Activated CD4-positive, alpha-beta T cell treated with anti-CD3 and anti-CD28 coated beads, Interleukin-2, amount 10 ng/mL, durations not matched to agents 24 days and 14 days (primary cell): ENCODE data around the gene IRF2BP1. TPM values are rescaled to one million over a fixed set of nuclear protein-coding genes. Genes with fewer than 3 reads are reported as not detected.

Experiments
- DNase-seq: peaks from one replicate; pipeline ENCODE4 v3.0.0; 2022
- H3K27ac Mint-ChIP-seq: one replicate; pipeline ENCODE4 v1.8.0; 2022; ENCODE audit warnings: mild to moderate bottlenecking, mixed read lengths
- H3K27me3 Mint-ChIP-seq: one replicate; pipeline ENCODE4 v1.8.0; 2022; ENCODE audit warnings: mixed read lengths
- H3K36me3 Mint-ChIP-seq: one replicate; pipeline ENCODE4 v1.8.0; 2022; ENCODE audit warnings: low read depth, mild to moderate bottlenecking, mixed read lengths
- H3K4me1 Mint-ChIP-seq: one replicate; pipeline ENCODE4 v1.8.0; 2021; ENCODE audit warnings: mixed read lengths
- H3K4me3 Mint-ChIP-seq: one replicate; pipeline ENCODE4 v1.8.0; 2022; ENCODE audit warnings: mild to moderate bottlenecking, moderate library complexity, mixed read lengths
- H3K9me3 Mint-ChIP-seq: one replicate; pipeline ENCODE4 v1.8.0; 2021; ENCODE audit warnings: mixed read lengths
- intact Hi-C: fragments of 100-400 bp; cut with micrococcal nuclease; formaldehyde crosslinking; loops from one replicate; pipeline ENCODE4 v1.15.1; 2023
- total RNA-seq: library from RNA; stranded (reverse); gene quantifications from 2 replicates; pipeline ENCODE4 v1.2.3, GENCODE V29; 2022

IRF2BP1 gene
- total RNA-seq, 1 donor from 2014 or later = 18.5 TPM

DNA sequence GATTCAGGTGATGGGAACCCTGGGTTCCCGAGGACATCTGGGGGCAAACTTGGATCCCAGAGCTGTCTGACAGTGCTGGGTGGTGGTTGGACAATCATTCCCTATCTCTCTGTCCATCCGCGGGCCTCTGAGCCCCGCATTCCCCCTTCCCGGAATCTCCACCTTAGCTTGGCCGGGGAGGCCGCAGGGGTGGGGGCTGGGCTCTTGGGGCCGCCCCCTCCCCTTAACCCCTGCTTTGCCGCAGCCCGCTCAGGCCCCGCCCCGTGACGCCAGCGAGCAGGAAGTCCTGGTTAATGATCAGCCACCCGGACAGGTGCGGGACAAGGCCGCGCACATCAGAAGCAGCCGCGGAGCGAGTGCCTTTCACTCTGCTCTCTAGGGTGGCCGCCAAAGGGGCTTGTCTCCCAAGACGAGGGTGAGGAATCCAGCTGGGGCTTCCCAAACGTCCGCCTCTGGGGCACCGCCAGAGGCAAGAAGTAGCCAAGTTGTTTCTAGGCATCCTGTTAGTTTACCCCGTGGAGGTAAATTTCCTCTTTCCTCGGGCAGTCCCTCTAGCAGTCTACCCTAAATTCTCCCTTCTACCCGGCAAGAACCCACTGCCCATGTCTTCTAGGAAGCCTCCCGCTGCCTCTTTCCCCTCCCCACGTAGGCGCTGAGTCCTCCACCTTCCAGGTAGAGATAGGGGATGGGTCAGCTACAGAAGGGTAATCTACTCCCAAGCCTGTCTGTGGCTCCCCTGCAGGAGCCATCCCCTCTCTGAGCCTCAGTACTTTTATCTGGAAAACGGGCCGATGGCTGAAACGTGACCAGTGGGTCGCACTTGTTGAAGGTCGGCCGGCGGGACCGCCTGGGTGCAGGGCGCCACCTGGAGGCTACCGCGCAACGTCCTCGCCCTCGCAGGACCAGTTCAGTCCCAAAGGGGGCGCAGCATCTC lies 3.0 kb downstream of the IRF2BP1 start:
- H3K4me1 Mint-ChIP-seq = peaks cover 29% of the 10 kb centered on the region
- DNase-seq = peak; percentile 96
- peaks cover 7% of the 10 kb centered on the region for H3K36me3 Mint-ChIP-seq
- H3K27ac Mint-ChIP-seq = peak overlapping the region; percentile 3
- intact Hi-C loops = loop anchor here (1.0 to 10.0 kb wide), 3 partner anchors 19 to 462 kb away; partner anchors contain the start of genes FOXA3 and PPP5C
- no peaks in the 10 kb centered on the region for H3K9me3 Mint-ChIP-seq
- peak overlapping the region; percentile 65 for H3K4me3 Mint-ChIP-seq
- no peaks in the 10 kb centered on the region for H3K27me3 Mint-ChIP-seq

DNA sequence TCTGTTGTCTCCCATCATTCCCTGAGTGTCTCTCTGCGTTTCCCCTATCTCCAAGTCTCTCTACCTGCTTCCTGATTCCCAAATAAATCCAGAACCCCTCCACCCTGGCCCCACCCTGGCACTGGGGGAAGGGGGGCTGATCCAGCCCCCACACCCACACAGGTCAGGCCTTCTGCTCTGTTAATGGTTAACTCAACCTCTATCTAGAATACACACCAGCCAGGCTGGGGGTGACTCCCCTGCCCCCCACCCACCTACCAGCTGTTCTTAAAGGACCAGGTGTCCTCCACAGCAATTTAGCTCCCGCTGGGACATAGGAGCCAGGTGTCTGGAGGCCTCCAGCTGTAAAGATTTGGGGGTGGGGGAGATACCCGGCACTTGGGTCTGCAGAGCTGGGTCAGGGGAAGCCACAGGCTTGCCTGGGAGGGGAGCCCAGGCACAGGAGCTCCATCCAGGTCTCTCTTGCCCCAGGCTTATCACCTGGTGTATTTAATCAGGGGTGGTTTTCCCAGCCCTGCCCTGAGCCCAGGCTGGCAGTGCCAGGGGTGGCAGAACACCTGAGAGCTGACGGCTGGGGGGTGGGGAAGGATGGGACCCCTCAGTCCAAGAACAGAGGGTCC lies 3.9 kb downstream of the IRF2BP1 start:
- Mint-ChIP-seq H3K27ac (no peak overlapping the region), H3K9me3 (no peaks in the 10 kb centered on the region), H3K4me3 (no peak overlapping the region), H3K27me3 (peaks cover 1% of the 10 kb centered on the region), H3K36me3 (peaks cover 7% of the 10 kb centered on the region), H3K4me1 (peaks cover 33% of the 10 kb centered on the region)
- no peak for DNase-seq
- intact Hi-C loops = loop anchor here (2.0 to 10.0 kb wide), 2 partner anchors 65 to 463 kb away; partner anchors contain the start of gene PPP5C

DNA sequence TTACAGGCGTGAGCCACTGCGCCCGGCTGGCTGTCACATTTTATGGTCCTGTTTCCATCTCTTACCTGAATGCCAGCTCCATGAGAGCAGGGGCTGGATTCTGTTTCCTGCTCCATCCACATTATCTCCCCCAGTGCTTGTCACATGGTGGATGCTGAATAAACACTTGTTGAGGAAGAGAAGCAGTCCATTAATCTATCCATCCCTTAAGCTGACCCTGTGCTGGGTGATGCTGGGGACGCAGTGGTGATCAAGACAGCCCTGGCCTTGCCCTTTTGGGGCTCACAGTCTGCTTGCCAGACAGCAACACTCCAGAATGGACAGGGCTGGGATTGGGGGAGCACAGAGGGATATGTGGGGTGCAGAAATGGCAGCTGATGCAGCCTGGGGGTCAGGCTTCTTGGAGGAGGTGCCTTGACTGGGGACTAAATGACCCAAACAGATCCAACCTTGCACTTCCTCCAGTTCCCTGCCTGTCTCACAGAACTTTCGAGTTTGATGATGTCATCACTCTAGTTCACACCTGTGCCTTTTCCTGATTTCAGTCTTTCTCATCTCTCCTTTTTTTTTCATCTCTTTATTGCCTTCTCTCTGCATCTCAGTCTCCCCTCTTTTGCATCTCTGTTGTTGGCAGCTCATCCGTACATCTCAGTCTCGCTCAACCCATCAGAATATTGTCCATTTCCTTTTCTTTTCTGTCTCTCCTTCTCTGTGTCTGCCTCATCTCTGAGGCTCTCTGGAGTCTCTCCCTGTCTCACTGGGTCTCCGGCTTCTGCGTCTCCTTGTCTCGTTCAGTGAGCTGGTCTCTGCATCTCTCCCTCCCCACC lies 4.6 kb downstream of the IRF2BP1 start:
- H3K4me3 Mint-ChIP-seq = no peak overlapping the region
- intact Hi-C loops = loop anchor here (10.0 kb wide), 1 partner anchor 464 kb away; the partner anchor contains the start of gene PPP5C
- no peaks in the 10 kb centered on the region for H3K9me3 Mint-ChIP-seq
- H3K36me3 Mint-ChIP-seq = peaks cover 7% of the 10 kb centered on the region
- no peak overlapping the region for H3K27ac Mint-ChIP-seq
- DNase-seq = no peak
- peaks cover 32% of the 10 kb centered on the region for H3K4me1 Mint-ChIP-seq
- peaks cover 3% of the 10 kb centered on the region for H3K27me3 Mint-ChIP-seq

DNA sequence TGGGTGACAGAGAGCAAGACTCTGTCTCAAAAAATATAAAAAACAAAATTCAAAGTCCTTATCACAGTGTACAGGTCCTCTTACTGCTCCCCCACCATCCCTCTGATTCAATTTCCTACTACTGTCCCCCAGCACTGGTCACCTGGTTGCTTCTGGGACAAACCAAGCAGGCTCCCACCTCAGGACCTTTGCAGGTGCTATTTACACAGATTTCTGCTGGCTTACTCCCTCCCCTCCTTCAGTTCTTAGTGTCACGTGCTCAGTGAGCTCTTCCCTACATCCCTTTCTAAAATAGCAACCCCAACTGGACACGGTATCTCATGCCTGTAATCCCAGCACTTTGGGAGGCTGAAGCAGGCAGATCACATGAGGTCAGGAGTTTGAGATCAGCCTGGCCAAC lies 6.0 kb downstream of the IRF2BP1 start:
- Mint-ChIP-seq H3K4me3 (no peak overlapping the region), H3K9me3 (no peaks in the 10 kb centered on the region), H3K4me1 (peaks cover 33% of the 10 kb centered on the region), H3K27ac (no peak overlapping the region), H3K27me3 (peaks cover 12% of the 10 kb centered on the region), H3K36me3 (peaks cover 6% of the 10 kb centered on the region)
- DNase-seq = no peak
- intact Hi-C loops = loop anchor here (10.0 kb wide), 1 partner anchor 465 kb away; the partner anchor contains the start of gene PPP5C

DNA sequence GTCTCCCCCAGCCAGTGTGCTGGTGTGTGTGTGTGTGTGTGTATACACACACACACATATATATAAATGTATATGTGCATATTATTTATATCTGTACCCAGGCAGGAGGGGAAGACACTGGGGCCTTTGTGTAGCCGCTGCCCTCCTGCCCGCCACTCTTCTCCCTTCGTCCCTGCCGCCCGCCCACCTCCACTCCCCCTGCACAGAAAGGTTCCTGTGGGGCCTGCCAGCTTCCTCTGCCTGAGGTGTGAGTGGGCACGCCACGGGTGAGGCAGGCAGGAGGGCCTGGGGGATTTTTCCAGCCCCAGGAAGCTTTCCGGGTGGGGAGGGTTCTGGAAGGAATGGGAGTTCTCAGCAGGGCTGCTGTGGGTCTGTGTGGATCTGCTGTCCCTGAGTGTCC lies 6.9 kb downstream of the IRF2BP1 start:
- Mint-ChIP-seq H3K36me3 (peaks cover 6% of the 10 kb centered on the region), H3K27ac (no peak overlapping the region), H3K4me1 (peaks cover 33% of the 10 kb centered on the region), H3K27me3 (peaks cover 15% of the 10 kb centered on the region), H3K4me3 (no peak overlapping the region), H3K9me3 (no peaks in the 10 kb centered on the region)
- intact Hi-C loops = no loop called here
- DNase-seq = no peak

DNA sequence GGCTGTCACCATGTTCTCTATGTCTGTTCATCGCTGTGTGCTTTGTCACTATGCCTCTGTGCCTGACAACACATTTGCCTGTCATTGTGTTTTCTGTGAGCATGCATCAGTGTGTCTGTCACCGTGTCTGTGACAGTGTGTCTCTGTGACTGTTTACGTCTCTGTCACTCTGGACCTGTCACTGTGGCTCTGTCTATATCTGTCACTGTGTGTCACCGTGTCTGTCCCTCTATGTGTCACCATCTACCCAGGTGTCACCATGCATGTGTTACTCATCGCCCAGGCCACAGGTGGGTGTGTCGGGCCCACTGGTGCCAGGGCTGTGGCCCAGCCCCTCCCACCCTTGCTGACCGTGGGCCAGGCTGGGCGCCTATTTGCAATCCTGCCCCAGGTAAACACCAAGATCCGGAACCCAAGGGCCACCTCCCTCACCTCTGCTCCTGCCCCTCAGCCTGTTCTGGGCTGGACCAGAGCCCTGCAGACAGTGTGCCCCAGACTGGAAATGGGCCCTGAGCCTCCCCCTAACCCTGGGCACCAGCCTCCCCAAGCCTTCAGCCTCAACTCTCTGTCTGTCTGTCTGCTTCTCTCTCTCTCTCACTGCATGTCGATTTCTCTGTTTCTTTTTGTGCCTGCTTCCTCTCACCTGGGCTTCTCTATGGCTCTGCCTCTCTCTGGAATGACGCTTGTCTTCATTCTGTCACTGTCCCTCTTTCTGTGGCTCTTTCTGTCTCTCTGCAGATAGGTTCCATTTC lies 7.7 kb downstream of the IRF2BP1 start:
- Mint-ChIP-seq H3K9me3 (no peaks in the 10 kb centered on the region), H3K36me3 (peaks cover 1% of the 10 kb centered on the region), H3K27ac (peak overlapping the region; percentile 6), H3K4me1 (peaks cover 31% of the 10 kb centered on the region), H3K4me3 (no peak overlapping the region), H3K27me3 (peaks cover 16% of the 10 kb centered on the region)
- no peak for DNase-seq
- intact Hi-C loops = no loop called here

DNA sequence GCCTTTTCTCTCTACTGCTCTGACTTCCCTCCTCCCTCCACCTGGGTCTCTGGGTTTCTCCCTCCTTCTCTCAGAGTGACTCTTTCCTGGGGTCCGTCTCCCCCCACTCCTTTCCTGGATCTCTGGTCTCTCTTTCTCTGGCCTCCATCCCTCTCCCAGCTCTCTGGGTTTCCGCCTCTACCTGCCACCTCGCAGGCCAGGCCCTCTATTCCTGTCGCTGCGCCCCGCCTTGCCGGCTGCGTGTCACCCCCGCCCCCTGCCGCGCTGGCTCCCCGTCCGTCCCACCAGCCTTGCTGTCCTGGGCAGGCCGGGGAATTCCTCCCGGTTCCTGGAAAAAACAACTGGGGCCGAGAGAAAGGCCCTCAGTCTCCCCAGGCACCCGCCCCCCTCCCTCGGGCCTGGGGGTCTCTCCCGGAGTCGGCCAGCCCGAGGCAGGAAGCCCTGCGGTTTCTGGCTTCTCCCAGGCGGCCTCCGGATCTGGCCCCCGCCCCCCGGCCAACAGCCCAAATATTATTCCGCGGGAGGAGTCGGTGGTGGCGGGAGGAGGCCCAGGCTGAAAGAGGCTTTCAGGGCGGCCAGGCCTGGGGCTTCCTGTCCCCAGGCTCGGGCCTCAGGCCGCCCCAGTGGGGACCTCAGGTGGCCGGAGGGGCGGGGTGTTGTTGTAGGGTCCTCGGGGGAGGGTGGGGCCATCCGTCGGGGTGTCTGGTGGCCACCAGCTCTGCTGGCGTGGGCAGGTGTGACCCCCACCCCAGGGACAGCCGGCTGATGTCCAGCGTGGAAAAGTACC lies 9.3 kb downstream of the IRF2BP1 start:
- Mint-ChIP-seq H3K36me3 (no peaks in the 10 kb centered on the region), H3K4me1 (peaks cover 22% of the 10 kb centered on the region), H3K9me3 (no peaks in the 10 kb centered on the region), H3K27me3 (peaks cover 16% of the 10 kb centered on the region), H3K4me3 (peak overlapping the region; percentile 60), H3K27ac (peak overlapping the region; percentile 76)
- peak; percentile 73 for DNase-seq
- intact Hi-C loops = no loop called here

DNA sequence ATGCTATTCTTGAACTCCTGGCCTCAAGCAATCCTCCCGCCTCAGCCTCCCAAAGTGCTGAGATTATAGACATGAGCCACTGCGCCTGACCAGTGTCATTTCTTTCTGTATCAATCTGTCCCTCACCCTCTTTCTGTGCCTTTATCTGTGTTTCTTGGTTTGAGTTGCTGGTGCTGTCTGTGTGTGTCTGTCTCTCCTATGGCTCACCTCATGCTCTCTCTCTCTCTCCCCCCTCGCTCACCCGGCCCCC lies 9.9 kb downstream of the IRF2BP1 start:
- intact Hi-C loops = no loop called here
- Mint-ChIP-seq H3K4me1 (peaks cover 17% of the 10 kb centered on the region), H3K27ac (peak overlapping the region; percentile 76), H3K9me3 (no peaks in the 10 kb centered on the region), H3K36me3 (no peaks in the 10 kb centered on the region), H3K4me3 (peak overlapping the region; percentile 60), H3K27me3 (peaks cover 16% of the 10 kb centered on the region)
- DNase-seq = no peak

DNA sequence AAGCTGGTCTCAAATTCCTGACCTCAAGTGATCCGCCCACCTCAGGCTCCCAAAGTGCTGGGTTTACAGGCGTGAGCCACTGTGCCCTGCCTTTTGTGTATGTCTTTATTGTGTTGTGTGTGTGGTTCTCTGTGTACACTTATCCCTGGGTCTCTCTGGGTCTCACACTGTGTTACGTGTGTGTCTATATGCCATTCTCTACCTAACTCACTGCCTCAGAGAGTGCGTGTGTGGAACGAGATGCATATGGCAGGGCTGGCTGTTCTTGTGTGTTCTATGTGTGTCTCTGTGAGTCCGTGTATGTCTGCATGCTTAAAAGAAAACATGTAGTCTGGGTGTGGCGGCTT lies 11.3 kb downstream of the IRF2BP1 start:
- no peak for DNase-seq
- peaks cover 16% of the 10 kb centered on the region for H3K27me3 Mint-ChIP-seq
- H3K4me1 Mint-ChIP-seq = peaks cover 16% of the 10 kb centered on the region
- H3K27ac Mint-ChIP-seq = no peak overlapping the region
- no peaks in the 10 kb centered on the region for H3K36me3 Mint-ChIP-seq
- H3K4me3 Mint-ChIP-seq = no peak overlapping the region
- intact Hi-C loops = no loop called here
- no peaks in the 10 kb centered on the region for H3K9me3 Mint-ChIP-seq

DNA sequence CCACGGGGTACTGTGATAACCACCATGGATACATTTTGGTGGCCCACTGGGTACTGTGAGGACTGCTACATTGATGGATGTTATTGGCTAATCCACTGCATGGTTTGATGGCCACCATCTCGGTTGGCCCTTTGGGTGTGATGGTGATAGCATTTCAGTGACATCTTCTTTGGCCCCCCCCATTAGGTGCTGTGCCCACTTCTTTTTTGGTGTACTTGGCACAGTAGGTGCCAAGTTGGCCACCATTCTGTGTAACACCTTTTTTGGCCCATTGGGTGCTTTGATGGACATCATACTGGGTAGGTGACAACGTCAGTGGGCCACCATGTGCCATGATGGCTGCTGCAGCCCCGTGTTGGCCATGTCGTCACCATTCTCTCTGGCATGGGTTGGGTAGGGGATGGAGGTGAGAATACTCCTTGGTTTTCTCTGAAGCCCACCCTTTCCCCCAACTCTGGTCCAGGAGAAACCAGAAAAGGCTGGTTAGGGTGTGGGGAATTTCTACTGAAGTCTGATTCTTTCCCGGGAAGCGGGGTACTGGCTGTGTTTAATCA lies 12.6 kb downstream of the IRF2BP1 start:
- Mint-ChIP-seq H3K27me3 (peaks cover 16% of the 10 kb centered on the region), H3K4me1 (peaks cover 12% of the 10 kb centered on the region), H3K4me3 (no peak overlapping the region), H3K27ac (no peak overlapping the region), H3K9me3 (no peaks in the 10 kb centered on the region), H3K36me3 (no peaks in the 10 kb centered on the region)
- intact Hi-C loops = no loop called here
- DNase-seq = no peak

DNA sequence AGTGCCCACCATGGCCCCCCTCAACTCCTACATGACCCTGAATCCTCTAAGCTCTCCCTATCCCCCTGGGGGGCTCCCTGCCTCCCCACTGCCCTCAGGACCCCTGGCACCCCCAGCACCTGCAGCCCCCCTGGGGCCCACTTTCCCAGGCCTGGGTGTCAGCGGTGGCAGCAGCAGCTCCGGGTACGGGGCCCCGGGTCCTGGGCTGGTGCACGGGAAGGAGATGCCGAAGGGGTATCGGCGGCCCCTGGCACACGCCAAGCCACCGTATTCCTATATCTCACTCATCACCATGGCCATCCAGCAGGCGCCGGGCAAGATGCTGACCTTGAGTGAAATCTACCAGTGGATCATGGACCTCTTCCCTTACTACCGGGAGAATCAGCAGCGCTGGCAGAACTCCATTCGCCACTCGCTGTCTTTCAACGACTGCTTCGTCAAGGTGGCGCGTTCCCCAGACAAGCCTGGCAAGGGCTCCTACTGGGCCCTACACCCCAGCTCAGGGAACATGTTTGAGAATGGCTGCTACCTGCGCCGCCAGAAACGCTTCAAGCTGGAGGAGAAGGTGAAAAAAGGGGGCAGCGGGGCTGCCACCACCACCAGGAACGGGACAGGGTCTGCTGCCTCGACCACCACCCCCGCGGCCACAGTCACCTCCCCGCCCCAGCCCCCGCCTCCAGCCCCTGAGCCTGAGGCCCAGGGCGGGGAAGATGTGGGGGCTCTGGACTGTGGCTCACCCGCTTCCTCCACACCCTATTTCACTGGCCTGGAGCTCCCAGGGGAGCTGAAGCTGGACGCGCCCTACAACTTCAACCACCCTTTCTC lies 13.6 kb downstream of the IRF2BP1 start:
- no peaks in the 10 kb centered on the region for H3K36me3 Mint-ChIP-seq
- peaks cover 22% of the 10 kb centered on the region for H3K27me3 Mint-ChIP-seq
- intact Hi-C loops = no loop called here
- no peak overlapping the region for H3K4me3 Mint-ChIP-seq
- H3K9me3 Mint-ChIP-seq = no peaks in the 10 kb centered on the region
- DNase-seq = no peak
- no peak overlapping the region for H3K27ac Mint-ChIP-seq
- H3K4me1 Mint-ChIP-seq = peaks cover 7% of the 10 kb centered on the region

DNA sequence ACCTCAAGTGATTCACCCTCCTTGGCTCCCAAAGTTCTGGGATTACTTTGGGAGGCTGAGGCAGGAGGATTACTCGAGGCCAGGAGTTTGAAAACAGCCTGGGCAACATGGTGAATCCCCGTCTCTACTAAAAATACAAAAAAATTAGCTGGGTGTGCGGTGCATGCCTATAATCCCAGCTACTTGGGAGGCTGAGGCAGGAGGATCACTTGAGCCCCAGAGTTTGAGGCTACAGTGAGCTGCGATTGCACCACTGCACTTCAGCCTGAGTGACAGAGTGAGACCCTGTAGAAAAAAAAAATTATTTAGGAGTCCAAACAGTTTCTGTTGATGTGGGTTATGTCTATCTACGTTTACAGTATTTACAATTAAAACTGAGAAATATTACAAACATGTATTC lies 15.1 kb downstream of the IRF2BP1 start:
- Mint-ChIP-seq H3K36me3 (no peaks in the 10 kb centered on the region), H3K27me3 (peaks cover 27% of the 10 kb centered on the region), H3K9me3 (no peaks in the 10 kb centered on the region), H3K4me1 (no peaks in the 10 kb centered on the region), H3K27ac (no peak overlapping the region), H3K4me3 (no peak overlapping the region)
- intact Hi-C loops = no loop called here
- DNase-seq = no peak
